A549 (cell line): ENCODE results near the gene HMOX1. TPM values are rescaled to one million over a fixed set of nuclear protein-coding genes. Genes with fewer than 3 reads are reported as not detected.

ENCODE experiments used
- ATAC-seq, 2 experiments: fragments of 200-7000 bp in 1 of 2; fragments of >200 bp in 1 of 2; cut with Nextera tagmentation in 1 of 2; cut with Tn5 transposase in 1 of 2; 3 replicates each; pipeline versions ENCODE4 v1.8.0 to v1.9.1; 2018 to 2020; ENCODE audit warnings: mild to moderate bottlenecking in 1 of 2, moderate library complexity in 1 of 2
- CTCF ChIA-PET: fragments of 300-600 bp; sonication (Branson Sonifier 250); formaldehyde crosslinking; extraction: SDS; loops from one replicate; lab custom pipeline; 2021; ENCODE audit warnings: antibody characterized with exemption, inconsistent platforms; lab: Yijun Ruan, JAX
- POLR2A ChIA-PET: fragments of 350-600 bp; formaldehyde crosslinking; extraction: SDS; loops from one replicate; lab custom pipeline; 2021; ENCODE audit warnings: antibody characterized with exemption, inconsistent platforms; lab: Yijun Ruan, JAX
- DNase-seq, 2 experiments: peaks; one replicate each; pipeline versions ENCODE4 v3.0.0 to v3.0.0-alpha.2; 2011 to 2016; ENCODE audit warnings: low read depth in 1 of 2, low spot score in 1 of 2
- FAIRE-seq: peaks from 2 replicates; lab custom pipeline; 2011; peaks lifted over from hg19 to GRCh38; lab: Jason Lieb, UNC
- H3K27ac ChIP-seq, 2 experiments: fragments of >200 bp; sonication (Bioruptor Twin); formaldehyde crosslinking; 3 replicates each; pipeline ENCODE4 v1.5.1; 2016 to 2017
- H3K4me1 ChIP-seq: fragments of >200 bp; sonication (Bioruptor Twin); formaldehyde crosslinking; 3 replicates; pipeline ENCODE4 v1.6.1; 2016
- H3K4me2 ChIP-seq: fragments of >200 bp; sonication (Bioruptor Twin); formaldehyde crosslinking; 3 replicates; pipeline ENCODE4 v1.6.1; 2016
- H3K4me3 ChIP-seq: fragments of >200 bp; sonication (Bioruptor Twin); formaldehyde crosslinking; 3 replicates; pipeline ENCODE4 v1.5.1; 2016
- H3K9me3 ChIP-seq: fragments of >200 bp; sonication (Bioruptor Twin); formaldehyde crosslinking; 3 replicates; pipeline ENCODE4 v1.6.1; 2016
- BHLHE40 ChIP-seq: IDR thresholded peaks from 2 replicates; pipeline ENCODE4 v1.6.1; 2012; ENCODE audit warnings: low read depth, low read length, inconsistent platforms
- CEBPB ChIP-seq, 2 experiments: fragments of >200 bp in 1 of 2; sonication (Bioruptor Twin) in 1 of 2; formaldehyde crosslinking in 1 of 2; IDR thresholded peaks; 2 replicates each; pipeline ENCODE4 v1.6.1; 2012 to 2016
- EHF ChIP-seq: fragments of 250-450 bp; sonication (Bioruptor Pico); IDR thresholded peaks from 2 replicates; pipeline ENCODE4 v1.5.0; 2020; ENCODE audit warnings: mild to moderate bottlenecking
- FOSL2 ChIP-seq, 2 experiments: fragments of 450-650 bp in 1 of 2; fragments of >200 bp in 1 of 2; sonication (Bioruptor Twin) in 1 of 2; formaldehyde crosslinking; IDR thresholded peaks; 2 replicates each; pipeline versions ENCODE4 v1.5.0 to v1.6.1; 2016 to 2020; ENCODE audit warnings: mild to moderate bottlenecking in 1 of 2, moderate library complexity in 1 of 2
- GATA3 ChIP-seq: IDR thresholded peaks from 2 replicates; pipeline ENCODE4 v1.6.1; 2012; ENCODE audit warnings: borderline replicate concordance
- HOXA7 ChIP-seq: fragments of 250-450 bp; sonication (Bioruptor Pico); IDR thresholded peaks from 2 replicates; pipeline ENCODE4 v1.5.0; 2020; ENCODE audit warnings: mild to moderate bottlenecking, moderate library complexity
- HOXB5 ChIP-seq: fragments of 250-450 bp; sonication (Bioruptor Pico); IDR thresholded peaks from 2 replicates; pipeline ENCODE4 v1.5.0; 2020; ENCODE audit warnings: mild to moderate bottlenecking, moderate library complexity
- JUN ChIP-seq, 2 experiments: fragments of >200 bp; sonication (Bioruptor Twin); formaldehyde crosslinking; IDR thresholded peaks; 2 replicates in 1 of 2; 3 replicates in 1 of 2; pipeline ENCODE4 v1.6.1; 2016 to 2017
- KDM1A ChIP-seq: fragments of 200-600 bp; sonication (generic); IDR thresholded peaks from 2 replicates; pipeline ENCODE4 v1.6.1; 2016; ENCODE audit warnings: low read depth, mild to moderate bottlenecking
- MAZ ChIP-seq: fragments of 150-350 bp; IDR thresholded peaks from 2 replicates; pipeline ENCODE4 v1.6.1; 2014; ENCODE audit warnings: antibody characterized with exemption, low read depth, low read length, borderline replicate concordance
- MYC ChIP-seq: IDR thresholded peaks from 2 replicates; pipeline ENCODE4 v1.6.1; 2012; ENCODE audit warnings: mild to moderate bottlenecking, inconsistent platforms, low read length, improper control_type of control experiment, borderline replicate concordance
- NPAS2 ChIP-seq: fragments of 250-450 bp; sonication (Bioruptor Pico); IDR thresholded peaks from 2 replicates; pipeline ENCODE4 v1.8.0; 2022; ENCODE audit warnings: mild to moderate bottlenecking, moderate library complexity, borderline replicate concordance
- POLR2A ChIP-seq: IDR thresholded peaks from 2 replicates; pipeline ENCODE4 v1.6.1; 2012; ENCODE audit warnings: mild to moderate bottlenecking, low read length
- RAD21 ChIP-seq, 2 experiments: fragments of >200 bp in 1 of 2; sonication (Bioruptor Twin) in 1 of 2; formaldehyde crosslinking in 1 of 2; IDR thresholded peaks in 1 of 2; conservative IDR thresholded peaks in 1 of 2; 2 replicates in 1 of 2; 3 replicates in 1 of 2; pipeline ENCODE4 v1.6.1; 2012 to 2018; ENCODE audit warnings: inconsistent platforms in 1 of 2
- SMC3 ChIP-seq: fragments of >200 bp; sonication (Bioruptor Twin); formaldehyde crosslinking; IDR thresholded peaks from 3 replicates; pipeline ENCODE4 v1.6.1; 2018; ENCODE audit warnings: inconsistent platforms
- ZC3H11A ChIP-seq: fragments of 450-650 bp; IDR thresholded peaks from 2 replicates; pipeline ENCODE4 v1.6.1; 2014; ENCODE audit warnings: antibody characterized with exemption, mild to moderate bottlenecking
- ZFP36 ChIP-seq: fragments of 450-650 bp; IDR thresholded peaks from 2 replicates; pipeline ENCODE4 v1.6.1; 2014; ENCODE audit warnings: borderline replicate concordance; ENCODE audit not compliant: partially characterized antibody
- WGBS: methylation state at CpG from one replicate; pipeline ENCODE4 v1.1.6; 2017; ENCODE audit errors: missing lambda C conversion rate; 5-methylcytosine and 5-hydroxymethylcytosine counted together
- polyA minus RNA-seq: library from RNA; depleted of rRNA, polyadenylated mRNA; stranded (reverse); fragments of >200 nt; gene quantifications from 2 replicates; pipeline ENCODE4 v1.2.3, GENCODE V29; 2011; rRNA and poly(A)+ RNA removed
- polyA plus RNA-seq, 4 experiments: library from polyadenylated mRNA; depleted of rRNA in 3 of 4; stranded (reverse); fragments of >200 nt; fragmentation: RNase III in 1 of 4; extraction: RNeasy Plus Mini Kit Qiagen cat#74134 plus additional on column Dnase treatment in 1 of 4; gene quantifications; 2 replicates in 3 of 4; 3 replicates in 1 of 4; pipeline ENCODE4 v1.2.3, GENCODE V29; 2011 to 2017
- TF ChIP-seq, protein P1 (sequence below): fragments of 450-650 bp; IDR thresholded peaks from 2 replicates; pipeline ENCODE4 v1.6.1; 2014; ENCODE audit warnings: antibody characterized with exemption
- TF ChIP-seq, protein P2 (sequence below): IDR thresholded peaks from 2 replicates; pipeline ENCODE4 v1.6.1; 2012
- TF ChIP-seq, protein P3 (sequence below): IDR thresholded peaks from 2 replicates; pipeline ENCODE4 v1.6.1; 2012
- TF ChIP-seq, protein P4 (sequence below): fragments of >200 bp; sonication (Bioruptor Twin); formaldehyde crosslinking; IDR thresholded peaks from 3 replicates; pipeline ENCODE4 v1.6.1; 2016
- TF ChIP-seq, protein P5 (sequence below): fragments of 200-600 bp; sonication (generic); IDR thresholded peaks from 2 replicates; pipeline ENCODE4 v1.6.1; 2016; ENCODE audit warnings: antibody characterized with exemption, mild to moderate bottlenecking, moderate library complexity
- TF ChIP-seq, protein P6 (sequence below): fragments of >200 bp; sonication (Bioruptor Twin); formaldehyde crosslinking; IDR thresholded peaks from 2 replicates; pipeline ENCODE4 v1.6.1; 2016

HMOX1 gene, protein sequence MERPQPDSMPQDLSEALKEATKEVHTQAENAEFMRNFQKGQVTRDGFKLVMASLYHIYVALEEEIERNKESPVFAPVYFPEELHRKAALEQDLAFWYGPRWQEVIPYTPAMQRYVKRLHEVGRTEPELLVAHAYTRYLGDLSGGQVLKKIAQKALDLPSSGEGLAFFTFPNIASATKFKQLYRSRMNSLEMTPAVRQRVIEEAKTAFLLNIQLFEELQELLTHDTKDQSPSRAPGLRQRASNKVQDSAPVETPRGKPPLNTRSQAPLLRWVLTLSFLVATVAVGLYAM
- polyA plus RNA-seq (2011; rRNA removed) (97.7 and 129 TPM in 2 replicates), polyA plus RNA-seq (2017; fragmentation: RNase III; extraction: RNeasy Plus Mini Kit Qiagen cat#74134 plus additional on column Dnase treatment) (374 to 506 TPM (median 426 TPM) in 3 replicates), polyA minus RNA-seq (71.2 and 79.3 TPM in 2 replicates)
- polyA plus RNA-seq (2012; cell fraction: cytosol; rRNA removed) = 295 and 372 TPM in 2 replicates
- polyA plus RNA-seq (2012; cell fraction: nucleus; rRNA removed) = 385 and 449 TPM in 2 replicates

DNA sequence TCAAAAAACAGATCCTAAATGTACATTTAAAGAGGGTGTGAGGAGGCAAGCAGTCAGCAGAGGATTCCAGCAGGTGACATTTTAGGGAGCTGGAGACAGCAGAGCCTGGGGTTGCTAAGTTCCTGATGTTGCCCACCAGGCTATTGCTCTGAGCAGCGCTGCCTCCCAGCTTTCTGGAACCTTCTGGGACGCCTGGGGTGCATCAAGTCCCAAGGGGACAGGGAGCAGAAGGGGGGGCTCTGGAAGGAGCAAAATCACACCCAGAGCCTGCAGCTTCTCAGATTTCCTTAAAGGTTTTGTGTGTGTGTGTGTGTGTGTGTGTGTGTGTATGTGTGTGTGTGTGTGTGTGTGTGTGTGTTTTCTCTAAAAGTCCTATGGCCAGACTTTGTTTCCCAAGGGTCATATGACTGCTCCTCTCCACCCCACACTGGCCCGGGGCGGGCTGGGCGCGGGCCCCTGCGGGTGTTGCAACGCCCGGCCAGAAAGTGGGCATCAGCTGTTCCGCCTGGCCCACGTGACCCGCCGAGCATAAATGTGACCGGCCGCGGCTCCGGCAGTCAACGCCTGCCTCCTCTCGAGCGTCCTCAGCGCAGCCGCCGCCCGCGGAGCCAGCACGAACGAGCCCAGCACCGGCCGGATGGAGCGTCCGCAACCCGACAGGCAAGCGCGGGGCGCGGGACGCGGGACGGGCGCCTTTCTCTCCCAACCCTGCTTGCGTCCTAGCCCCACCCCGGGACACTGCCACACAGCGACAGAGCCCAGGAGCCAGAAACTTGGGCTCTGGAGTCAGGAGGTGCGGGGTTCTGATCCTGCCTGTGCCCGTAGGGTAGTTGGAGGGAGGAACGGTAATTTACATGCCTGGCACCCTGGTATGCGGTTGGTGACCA, at the start of gene HMOX1:
Gene HMOX1, plus strand, starts transcription at position 560 of the 887 bp plus-strand sequence. Its CDS starts 78 bp downstream, at position 638.
- H3K4me1 ChIP-seq = peaks cover 67% of the 10 kb centered on the region
- no peaks in the 10 kb centered on the region for H3K9me3 ChIP-seq
- peak within 1 kb of the TSS; percentile 92 for H3K4me2 ChIP-seq
- peak within 1 kb of the TSS; percentile 79 for H3K4me3 ChIP-seq
- ATAC-seq (peak; percentile 82), DNase-seq (peak; percentile 68 to 82), FAIRE-seq (no peak)
- WGBS = 8% methylated on average over 6 of the region's 47 CpGs
- CTCF ChIA-PET = interaction anchor here (0.6 to 4.1 kb wide), 11 partner anchors 8 to 903 kb away, joined by 3 to 17 read pairs (median 3); no protein-coding TSS in a partner anchor
- POLR2A ChIA-PET = interaction anchor here (0.5 to 2.1 kb wide), 8 partner anchors 9 to 30 kb away, joined by 3 to 20 read pairs (median 5); no protein-coding TSS in a partner anchor
- peak within 1 kb of the TSS; percentile 95 to 99 for H3K27ac ChIP-seq
- TF ChIP-seq GATA3 (peak; percentile 39; the same call in 1 of the 2 replicates), BHLHE40 (no peak), POLR2A (peak; percentile 91), CEBPB (IDR thresholded peaks at IDR 0.05) (peak; percentile 79 to 91), RAD21 (conservative IDR thresholded peaks at IDR 0.05 in 1 of 2, IDR thresholded peaks at IDR 0.05 in 1 of 2) (peak; percentile 17 to 27; a peak in 2 of 5 replicates), NPAS2 (CRISPR knock-in tag) (0 out of 2 replicates have a peak, but pooled peaks have one; percentile 39), SMC3 (peak; percentile 15; the same call in 1 of the 3 replicates), FOSL2 (IDR thresholded peaks at IDR 0.05) (no peak), FOSL2 (CRISPR knock-in tag; IDR thresholded peaks at IDR 0.05) (peak; percentile 43), JUN (IDR thresholded peaks at IDR 0.05) (peak; percentile 84 to 93), HOXA7 (CRISPR knock-in tag) (no peak), ZFP36 (no peak), ZC3H11A (no peak)
- TF ChIP-seq, protein P1, sequence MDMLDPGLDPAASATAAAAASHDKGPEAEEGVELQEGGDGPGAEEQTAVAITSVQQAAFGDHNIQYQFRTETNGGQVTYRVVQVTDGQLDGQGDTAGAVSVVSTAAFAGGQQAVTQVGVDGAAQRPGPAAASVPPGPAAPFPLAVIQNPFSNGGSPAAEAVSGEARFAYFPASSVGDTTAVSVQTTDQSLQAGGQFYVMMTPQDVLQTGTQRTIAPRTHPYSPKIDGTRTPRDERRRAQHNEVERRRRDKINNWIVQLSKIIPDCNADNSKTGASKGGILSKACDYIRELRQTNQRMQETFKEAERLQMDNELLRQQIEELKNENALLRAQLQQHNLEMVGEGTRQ = peak; percentile 97
- TF ChIP-seq, protein P2, sequence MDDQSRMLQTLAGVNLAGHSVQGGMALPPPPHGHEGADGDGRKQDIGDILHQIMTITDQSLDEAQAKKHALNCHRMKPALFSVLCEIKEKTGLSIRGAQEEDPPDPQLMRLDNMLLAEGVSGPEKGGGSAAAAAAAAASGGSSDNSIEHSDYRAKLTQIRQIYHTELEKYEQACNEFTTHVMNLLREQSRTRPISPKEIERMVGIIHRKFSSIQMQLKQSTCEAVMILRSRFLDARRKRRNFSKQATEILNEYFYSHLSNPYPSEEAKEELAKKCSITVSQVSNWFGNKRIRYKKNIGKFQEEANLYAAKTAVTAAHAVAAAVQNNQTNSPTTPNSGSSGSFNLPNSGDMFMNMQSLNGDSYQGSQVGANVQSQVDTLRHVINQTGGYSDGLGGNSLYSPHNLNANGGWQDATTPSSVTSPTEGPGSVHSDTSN = peak; percentile 82; the same call in 1 of the 2 replicates
- TF ChIP-seq, protein P3, sequence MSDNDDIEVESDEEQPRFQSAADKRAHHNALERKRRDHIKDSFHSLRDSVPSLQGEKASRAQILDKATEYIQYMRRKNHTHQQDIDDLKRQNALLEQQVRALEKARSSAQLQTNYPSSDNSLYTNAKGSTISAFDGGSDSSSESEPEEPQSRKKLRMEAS = peak; percentile 52
- TF ChIP-seq, protein P4, sequence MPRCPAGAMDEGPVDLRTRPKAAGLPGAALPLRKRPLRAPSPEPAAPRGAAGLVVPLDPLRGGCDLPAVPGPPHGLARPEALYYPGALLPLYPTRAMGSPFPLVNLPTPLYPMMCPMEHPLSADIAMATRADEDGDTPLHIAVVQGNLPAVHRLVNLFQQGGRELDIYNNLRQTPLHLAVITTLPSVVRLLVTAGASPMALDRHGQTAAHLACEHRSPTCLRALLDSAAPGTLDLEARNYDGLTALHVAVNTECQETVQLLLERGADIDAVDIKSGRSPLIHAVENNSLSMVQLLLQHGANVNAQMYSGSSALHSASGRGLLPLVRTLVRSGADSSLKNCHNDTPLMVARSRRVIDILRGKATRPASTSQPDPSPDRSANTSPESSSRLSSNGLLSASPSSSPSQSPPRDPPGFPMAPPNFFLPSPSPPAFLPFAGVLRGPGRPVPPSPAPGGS = peak; percentile 84

DNA sequence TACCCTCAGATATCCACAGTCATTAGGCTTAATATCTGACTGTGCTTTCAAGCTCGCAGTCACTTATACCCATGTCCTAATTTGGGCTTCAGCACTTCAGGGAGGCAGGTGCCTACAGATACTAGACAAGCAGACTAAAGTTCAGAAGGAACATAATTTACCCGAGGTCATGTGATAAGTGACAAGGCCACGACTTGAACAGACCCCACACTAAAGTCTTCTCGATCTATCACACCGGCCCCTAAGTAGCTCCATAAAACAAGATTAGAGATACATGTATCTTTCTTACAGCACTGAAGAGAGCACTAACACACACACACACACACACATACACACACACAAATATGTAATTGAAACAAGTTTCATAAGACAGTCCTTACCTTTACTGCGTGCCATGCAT, 48.6 kb upstream of the HMOX1 start:
- Histone ChIP-seq H3K4me2 (no peak overlapping the region), H3K4me3 (no peak overlapping the region), H3K27ac (no peak overlapping the region), H3K4me1 (no peaks in the 10 kb centered on the region), H3K9me3 (no peaks in the 10 kb centered on the region)
- WGBS = 81% methylated on average over 6 of the region's 6 CpGs
- POLR2A ChIA-PET = no interaction called here
- FAIRE-seq (no peak), ATAC-seq (no peak), DNase-seq (no peak)
- CTCF ChIA-PET = no interaction called here
- TF ChIP-seq, protein P4 = no peak
- TF ChIP-seq EHF (CRISPR knock-in tag) (no peak), HOXB5 (no peak), MYC (no peak), KDM1A (no peak), ZFP36 (no peak), MAZ (no peak)
- TF ChIP-seq, protein P5, sequence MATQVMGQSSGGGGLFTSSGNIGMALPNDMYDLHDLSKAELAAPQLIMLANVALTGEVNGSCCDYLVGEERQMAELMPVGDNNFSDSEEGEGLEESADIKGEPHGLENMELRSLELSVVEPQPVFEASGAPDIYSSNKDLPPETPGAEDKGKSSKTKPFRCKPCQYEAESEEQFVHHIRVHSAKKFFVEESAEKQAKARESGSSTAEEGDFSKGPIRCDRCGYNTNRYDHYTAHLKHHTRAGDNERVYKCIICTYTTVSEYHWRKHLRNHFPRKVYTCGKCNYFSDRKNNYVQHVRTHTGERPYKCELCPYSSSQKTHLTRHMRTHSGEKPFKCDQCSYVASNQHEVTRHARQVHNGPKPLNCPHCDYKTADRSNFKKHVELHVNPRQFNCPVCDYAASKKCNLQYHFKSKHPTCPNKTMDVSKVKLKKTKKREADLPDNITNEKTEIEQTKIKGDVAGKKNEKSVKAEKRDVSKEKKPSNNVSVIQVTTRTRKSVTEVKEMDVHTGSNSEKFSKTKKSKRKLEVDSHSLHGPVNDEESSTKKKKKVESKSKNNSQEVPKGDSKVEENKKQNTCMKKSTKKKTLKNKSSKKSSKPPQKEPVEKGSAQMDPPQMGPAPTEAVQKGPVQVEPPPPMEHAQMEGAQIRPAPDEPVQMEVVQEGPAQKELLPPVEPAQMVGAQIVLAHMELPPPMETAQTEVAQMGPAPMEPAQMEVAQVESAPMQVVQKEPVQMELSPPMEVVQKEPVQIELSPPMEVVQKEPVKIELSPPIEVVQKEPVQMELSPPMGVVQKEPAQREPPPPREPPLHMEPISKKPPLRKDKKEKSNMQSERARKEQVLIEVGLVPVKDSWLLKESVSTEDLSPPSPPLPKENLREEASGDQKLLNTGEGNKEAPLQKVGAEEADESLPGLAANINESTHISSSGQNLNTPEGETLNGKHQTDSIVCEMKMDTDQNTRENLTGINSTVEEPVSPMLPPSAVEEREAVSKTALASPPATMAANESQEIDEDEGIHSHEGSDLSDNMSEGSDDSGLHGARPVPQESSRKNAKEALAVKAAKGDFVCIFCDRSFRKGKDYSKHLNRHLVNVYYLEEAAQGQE = no peak
- TF ChIP-seq, protein P3 = no peak
- TF ChIP-seq, protein P6, sequence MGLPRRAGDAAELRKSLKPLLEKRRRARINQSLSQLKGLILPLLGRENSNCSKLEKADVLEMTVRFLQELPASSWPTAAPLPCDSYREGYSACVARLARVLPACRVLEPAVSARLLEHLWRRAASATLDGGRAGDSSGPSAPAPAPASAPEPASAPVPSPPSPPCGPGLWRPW = no peak
